ENCODE measurements around the gene ZBTB38. TPM values are rescaled to one million over a fixed set of nuclear protein-coding genes. Genes with fewer than 3 reads are reported as not detected.

The ZBTB38 gene, protein sequence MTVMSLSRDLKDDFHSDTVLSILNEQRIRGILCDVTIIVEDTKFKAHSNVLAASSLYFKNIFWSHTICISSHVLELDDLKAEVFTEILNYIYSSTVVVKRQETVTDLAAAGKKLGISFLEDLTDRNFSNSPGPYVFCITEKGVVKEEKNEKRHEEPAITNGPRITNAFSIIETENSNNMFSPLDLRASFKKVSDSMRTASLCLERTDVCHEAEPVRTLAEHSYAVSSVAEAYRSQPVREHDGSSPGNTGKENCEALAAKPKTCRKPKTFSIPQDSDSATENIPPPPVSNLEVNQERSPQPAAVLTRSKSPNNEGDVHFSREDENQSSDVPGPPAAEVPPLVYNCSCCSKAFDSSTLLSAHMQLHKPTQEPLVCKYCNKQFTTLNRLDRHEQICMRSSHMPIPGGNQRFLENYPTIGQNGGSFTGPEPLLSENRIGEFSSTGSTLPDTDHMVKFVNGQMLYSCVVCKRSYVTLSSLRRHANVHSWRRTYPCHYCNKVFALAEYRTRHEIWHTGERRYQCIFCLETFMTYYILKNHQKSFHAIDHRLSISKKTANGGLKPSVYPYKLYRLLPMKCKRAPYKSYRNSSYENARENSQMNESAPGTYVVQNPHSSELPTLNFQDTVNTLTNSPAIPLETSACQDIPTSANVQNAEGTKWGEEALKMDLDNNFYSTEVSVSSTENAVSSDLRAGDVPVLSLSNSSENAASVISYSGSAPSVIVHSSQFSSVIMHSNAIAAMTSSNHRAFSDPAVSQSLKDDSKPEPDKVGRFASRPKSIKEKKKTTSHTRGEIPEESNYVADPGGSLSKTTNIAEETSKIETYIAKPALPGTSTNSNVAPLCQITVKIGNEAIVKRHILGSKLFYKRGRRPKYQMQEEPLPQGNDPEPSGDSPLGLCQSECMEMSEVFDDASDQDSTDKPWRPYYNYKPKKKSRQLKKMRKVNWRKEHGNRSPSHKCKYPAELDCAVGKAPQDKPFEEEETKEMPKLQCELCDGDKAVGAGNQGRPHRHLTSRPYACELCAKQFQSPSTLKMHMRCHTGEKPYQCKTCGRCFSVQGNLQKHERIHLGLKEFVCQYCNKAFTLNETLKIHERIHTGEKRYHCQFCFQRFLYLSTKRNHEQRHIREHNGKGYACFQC (N-terminal part only)
- total RNA-seq: 53.9 and 87.4 TPM in 2 replicates

DNA sequence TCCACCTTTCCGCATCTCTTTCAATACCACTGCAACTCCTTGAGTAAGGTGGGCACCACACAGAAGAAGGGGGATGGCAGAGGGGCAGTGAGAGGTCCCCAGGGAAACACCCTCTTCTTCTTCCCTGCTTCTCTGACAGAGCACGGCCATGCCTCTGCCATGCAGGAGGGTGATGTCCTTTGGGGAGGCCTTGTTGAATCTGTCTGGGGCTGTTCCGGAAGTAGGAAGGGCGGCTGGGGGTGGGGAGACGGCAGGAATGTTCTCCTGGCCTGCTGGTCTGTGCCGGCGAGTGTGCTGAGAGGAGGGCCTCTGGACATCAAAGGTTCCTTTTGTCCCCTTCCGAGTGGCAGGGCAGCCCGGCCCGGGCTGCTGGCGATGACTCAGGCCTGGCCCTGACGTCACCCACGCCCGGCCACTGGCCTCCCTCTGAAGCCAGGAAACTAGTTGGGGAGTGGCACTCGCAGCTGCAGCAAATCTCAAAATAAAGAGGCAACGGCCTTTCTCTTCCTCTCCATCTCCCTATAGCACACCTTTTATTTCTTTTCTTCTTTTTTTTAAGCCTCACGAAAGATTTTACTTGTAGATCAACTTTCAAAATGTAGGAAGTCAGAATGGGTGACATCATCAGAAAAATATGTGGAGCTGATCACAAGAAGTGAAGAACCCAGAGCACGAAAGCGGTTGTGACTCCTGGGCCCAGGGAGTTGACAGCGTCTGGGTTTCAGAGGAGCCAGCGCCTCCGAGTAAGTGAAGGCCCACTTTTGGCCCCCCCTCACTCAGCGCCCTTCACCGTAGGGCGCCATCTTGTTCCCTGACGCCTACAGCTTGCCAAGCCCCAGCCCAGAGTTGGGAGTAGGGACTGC, at the start of gene ZBTB38:
Gene ZBTB38, plus strand, starts transcription at position 443 of the 863 bp plus-strand sequence. CDS start 73,885 bp downstream, outside the sequence.
- peak; percentile 77 to 93 for DNase-seq (ENCODE audit: low read depth in 2 of 2)

DNA sequence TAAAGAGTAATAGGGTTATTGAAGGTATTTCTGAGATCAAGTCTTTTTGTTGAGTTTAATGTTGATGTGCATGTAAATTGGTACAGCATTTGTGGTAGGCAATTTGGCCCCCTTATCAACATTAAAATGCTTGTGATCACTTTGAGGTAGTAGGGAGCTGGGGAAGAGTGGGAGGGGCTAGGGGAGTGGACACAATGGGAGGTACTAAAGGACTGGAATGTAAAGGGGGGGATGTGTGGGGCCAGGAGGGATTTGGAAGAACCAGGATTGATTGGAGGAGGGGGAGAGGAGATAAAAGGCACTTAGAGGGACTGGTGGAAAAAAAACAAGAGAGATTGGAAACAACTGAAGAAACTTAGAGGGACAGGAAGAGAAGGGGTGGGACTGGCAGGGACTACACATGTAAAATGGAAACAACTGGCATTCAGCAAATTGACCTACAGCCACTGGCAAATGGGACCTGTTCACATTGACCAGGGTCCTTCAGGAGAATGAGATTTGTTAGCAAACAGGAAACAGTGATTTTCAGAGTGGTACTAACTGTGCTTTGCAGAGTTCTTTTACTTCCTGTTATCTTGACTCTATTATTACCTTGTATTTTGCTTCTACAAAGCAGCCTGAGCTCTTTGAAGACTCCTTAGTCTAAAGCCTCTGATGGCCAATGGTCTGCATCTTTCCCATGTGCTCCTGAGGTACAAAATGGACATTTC, 47.8 kb upstream of the ZBTB38 start:
- DNase-seq (ENCODE audit: low read depth in 2 of 2): peak in 1 of 2 donors; percentile 55

DNA sequence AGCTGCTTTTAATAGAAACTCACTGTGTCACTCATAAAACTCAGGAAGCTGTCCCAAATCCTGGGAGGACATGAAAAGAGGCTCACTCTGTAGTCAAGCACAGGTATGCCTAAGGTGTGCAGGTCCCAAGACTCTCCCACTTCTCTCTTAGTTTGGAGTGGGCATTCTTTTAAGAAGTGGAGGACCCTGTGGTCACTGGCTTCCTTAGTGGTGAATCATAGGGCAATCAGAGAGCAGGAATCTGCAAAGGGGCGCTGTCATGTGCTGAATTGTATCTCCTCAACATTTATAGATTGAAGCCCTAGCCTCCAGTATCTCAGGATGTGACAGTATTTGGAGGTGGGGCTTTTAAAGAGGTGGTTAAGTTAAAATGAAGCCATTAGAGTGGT, 47.2 kb upstream of the ZBTB38 start:
- peak in 1 of 2 donors; percentile 44 for DNase-seq (ENCODE audit: low read depth in 2 of 2)

DNA sequence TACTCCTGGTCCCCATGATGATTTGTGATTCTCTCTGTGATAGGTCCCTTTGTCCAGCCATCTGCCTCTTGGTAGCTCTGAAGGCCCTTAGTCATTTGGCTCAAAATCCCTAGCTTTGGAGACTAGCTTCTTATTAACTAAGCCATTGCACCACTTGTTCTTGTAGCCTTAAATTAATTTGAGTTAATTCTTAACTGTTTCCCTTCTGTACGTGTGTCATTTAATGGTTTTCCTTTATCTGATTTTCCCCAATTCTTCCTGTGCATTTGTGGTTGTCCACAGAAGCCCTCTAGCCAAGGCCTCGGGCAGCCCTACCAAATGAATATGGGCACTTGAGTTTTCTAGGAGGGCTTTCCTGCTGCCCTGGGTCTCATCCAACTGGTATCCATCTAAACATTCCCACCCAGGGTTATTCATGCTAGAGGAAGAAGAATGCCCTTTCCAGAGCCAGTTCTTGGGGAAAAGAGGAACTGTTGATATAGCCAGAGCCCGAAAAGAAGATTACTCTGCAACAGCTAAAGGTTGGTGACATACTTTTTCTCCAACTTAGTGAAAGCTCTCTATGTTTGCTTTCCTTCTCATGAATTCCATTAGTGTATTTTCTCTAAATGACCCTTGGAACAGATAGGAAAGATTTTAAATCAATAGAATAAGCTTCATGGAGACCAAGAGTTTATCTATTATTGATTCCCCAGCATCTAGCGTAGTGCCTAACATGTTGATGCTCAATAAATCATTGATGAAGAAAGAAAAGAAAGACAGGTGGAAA, 44.2 kb upstream of the ZBTB38 start:
- no peak for DNase-seq (ENCODE audit: low read depth in 2 of 2)

DNA sequence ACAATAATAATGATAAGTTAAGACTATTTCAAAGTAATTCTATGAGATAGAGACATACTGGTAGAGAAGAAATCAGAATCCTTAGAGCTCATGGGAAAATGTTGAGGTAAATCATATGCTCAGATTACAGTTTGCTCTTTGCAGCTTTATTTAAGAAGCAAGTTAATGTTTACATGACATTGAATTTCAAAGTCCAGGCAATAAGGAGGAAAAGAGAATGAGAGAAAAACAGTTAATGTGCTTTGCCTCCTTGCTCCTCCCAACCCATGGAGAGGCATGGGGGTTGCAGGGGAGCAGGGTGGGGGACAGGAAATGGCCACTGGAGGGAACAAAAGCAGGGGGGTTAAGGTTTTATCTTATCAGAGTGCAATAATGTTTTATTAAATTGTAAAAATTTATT, 42.2 kb upstream of the ZBTB38 start:
- DNase-seq (ENCODE audit: low read depth in 2 of 2): no peak

DNA sequence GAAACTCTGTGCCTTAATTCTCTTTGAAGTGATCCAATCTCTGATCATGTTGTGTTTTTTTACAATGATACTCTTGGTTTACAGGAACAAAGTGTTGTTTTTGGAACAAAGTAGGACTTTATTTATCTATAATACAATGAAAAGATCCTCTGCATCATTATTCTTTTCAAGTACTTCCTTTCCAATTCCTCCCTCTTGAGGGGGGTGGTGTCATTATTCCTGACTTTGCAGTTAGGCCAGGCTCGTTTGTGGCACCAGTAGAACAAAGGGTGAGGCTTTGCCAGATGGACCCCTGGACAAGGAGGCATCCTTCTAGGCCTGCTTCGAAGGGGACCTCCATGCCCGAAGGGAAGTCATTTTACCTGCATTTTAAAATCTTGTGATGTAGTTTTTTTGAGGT, 41.7 kb upstream of the ZBTB38 start:
- peak in 1 of 2 donors; percentile 46 for DNase-seq (ENCODE audit: low read depth in 2 of 2)

DNA sequence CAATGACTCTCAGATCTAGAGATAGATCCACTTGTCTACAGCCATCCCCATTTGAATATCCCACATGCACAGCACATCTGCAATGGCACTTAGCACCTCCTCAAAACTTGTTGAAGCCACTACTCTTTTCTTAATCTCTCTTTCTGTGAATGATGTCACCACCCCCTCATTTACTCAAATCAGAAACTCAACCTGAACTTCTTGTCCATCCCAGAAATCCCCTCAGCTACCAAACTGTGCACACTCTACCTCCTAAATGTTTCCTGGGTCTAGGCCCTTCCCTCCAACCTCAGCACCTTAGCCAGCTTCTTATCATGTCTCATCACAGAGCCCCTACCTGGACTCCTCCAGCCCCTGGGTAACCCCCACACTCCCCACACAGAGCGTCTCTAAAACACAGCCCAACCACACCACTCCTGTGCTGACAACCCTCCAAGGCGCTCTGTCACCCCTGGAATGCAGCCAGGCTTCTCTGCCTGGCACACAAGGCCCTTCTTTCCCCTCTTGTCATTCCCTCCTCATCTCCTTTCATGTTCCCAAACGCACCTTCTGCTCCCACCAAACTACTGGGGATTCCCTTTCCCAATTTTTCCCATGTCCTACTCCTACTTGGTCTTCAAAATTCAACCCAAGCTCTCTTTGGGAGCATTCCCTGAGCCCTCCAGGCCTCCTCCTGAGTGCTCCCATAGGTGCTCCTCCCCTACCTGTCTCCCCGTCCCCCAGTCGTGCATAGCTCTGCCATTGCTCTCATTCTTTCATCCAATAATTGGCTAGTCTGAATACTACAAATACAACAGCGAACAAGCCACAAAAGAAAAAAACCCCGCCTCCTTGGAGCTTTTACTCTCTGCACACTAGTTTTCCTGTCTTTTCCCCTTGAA, 39.8 kb upstream of the ZBTB38 start:
- DNase-seq (ENCODE audit: low read depth in 2 of 2): no peak

DNA sequence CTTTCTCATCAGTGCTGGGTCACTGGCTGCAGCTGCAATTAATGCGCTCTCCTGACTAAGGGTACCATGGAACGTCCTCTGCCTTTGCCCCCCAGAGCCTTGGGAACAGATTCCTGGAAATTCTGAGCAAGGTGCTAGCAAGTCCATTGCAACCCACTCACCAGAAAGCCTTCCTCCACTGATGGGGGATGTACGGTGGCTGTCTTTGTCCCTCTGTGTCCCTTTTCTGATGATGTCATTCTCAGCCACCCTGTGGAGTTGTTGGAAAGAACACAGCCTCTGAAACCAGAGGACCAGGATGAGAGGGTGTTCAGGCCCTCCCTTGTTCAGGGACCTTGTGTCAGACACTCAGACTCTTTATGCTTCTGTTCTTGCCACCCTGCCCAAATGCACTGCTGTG, 38.1 kb upstream of the ZBTB38 start:
- DNase-seq (ENCODE audit: low read depth in 2 of 2): no peak

DNA sequence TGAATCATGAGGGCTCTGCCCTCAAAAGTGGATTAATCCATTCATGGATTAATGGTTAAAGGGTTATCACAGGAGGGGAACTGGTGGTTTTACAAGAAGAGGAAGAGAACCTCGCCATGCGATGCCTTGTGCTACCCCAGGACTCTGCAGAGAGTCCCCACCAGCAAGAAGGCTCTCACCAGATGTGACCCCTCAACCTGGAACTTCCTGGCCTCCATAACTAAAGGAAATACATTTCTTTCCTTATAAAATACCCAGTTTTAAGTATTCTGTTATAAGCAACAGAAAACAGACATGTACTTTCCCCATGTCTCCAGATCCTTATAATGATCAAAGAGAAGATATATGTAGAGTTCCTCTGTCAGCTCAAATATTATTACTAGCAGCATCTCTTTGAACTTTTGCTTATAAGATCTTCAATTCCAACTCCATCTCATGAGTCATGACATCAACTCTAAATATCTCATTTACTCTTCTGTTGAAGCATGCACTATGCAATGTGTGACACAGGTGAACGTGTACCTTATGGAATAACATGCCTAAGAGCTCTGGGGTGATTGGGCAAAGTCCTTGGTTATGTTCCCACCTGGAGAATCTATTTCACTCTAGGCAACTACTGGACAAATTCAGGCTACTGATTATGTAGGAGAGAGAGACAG, 37.5 kb upstream of the ZBTB38 start:
- DNase-seq (ENCODE audit: low read depth in 2 of 2): no peak

DNA sequence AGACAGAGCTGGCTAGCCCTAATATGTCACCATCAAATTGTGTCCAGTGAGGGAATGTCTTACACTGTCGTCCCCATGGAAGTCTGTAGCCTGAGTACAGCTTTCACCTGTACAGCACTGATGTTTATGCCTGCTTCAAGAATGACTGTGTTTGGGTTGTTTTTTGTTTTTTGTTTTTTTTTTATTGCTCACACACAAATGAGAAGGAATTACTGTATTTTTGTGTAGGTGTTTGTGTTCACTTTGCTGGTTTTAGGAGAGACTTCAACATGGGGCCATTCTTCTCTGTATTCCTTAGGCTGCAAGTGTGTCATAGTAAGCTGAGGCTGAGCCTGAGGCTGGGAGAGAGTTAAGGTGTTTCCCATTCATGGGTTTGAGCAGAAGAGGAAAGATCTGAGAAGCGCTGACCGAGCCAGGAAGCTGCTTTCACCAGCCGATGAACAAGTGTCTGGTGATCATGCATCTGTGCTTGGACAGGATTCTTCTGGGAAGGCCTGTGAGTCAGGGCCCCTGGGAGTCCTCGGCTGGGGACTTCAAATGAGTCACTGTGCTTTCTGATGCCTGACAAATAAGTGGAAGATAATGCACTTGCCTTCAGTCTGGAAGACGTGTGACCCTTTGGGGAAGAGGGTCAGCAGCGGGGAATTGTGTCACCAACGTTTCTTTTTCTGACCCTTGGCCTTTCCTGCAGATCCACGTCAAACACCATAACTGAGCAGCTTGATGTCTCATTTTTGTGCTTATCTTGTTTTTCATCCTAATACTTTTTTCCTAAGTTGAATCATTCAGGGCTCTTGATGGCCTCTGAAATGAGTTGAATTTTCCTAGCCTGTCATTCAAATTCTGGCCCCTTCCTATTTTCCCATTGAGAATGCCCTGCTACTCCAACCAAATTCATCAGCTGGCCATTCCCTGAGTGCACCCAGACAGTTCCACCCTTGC, 36.7 kb upstream of the ZBTB38 start:
- peak in 1 of 2 donors; percentile 97 for DNase-seq (ENCODE audit: low read depth in 2 of 2)

DNA sequence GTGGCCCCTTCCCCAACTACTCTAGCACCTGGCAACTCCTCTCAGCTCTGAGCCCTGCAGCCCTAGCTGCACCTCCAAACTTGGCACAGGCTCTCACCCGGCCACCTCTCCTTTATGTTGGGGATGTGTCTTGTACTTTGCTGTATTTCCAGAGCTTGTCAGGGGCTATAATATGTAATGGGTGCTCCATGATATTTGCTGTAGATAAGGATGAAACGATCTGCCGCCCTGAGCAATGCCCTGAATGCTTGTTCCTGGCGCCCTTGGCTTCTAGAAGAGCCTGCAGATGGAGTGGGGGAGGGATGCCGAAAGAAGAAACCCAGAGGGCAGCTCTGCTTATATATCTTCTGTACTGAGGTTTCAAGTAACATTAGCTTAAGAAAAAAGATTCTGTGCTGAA, 35.9 kb upstream of the ZBTB38 start:
- no peak for DNase-seq (ENCODE audit: low read depth in 2 of 2)

DNA sequence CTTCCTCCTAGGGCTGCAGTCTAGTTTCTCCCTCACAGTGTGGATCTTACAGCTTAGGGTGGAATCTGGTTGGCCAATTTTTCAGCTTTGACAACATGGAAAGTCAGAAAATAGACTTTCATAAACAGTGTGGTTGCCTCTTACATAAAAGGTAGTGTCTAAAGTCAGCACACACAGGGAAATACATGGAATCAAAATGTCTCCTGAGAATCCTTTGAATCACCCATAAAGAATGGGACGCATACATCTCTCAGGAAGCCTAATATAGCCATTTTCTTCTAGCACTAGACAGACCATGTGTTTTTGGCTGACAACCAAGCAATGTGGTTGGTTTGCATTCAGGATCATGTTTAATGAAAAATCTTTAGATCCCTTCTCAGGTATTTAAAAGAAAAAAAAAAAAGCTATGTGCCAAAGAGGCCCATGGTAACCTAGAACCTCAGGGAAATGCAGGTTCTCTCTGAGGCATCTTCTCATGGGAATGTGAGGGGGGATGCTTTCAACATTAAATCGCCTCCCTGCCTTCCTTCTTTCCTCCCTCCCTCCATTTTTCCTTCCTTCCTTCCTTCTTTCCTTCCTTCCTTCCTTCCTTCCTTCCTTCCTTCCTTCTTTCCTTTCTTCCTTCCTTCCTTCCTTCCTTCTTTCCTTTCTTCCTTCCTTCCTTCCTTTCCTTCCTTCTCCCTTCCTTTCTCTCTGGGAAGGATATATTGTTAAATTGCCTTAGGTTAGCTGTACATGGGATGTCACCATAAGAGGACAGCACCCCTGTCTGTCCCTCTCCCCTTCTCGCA, 34.3 kb upstream of the ZBTB38 start:
- DNase-seq (ENCODE audit: low read depth in 2 of 2): no peak

DNA sequence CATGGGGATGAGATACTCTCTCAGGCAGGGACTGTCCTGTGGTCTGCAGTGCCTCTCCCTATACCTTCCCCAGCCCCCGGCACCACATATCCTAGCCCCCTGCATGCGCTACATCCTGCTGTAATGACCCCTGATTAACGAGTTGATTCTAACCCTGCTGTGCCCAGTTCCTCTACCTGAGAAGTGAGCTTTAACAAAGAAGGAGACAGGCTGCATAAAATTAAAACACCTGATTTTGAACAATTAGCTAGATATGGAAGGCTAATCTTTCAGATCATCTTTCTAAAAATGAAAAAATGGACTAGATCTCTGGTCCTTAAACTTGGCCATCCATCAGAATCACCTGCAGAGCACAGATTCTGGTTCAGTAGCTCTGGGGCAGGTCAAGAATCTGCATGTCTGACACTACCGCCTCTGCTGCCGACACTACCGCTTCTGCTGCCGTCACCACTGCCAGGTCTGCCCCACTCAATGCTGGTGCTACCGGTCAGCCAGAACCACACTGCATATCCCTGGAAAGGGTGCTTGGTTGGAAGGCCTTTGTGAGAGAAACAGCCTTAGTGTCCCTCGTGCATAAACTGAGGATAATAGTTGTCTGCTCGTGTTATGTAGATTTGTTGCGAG, 33.6 kb upstream of the ZBTB38 start:
- no peak for DNase-seq (ENCODE audit: low read depth in 2 of 2)

DNA sequence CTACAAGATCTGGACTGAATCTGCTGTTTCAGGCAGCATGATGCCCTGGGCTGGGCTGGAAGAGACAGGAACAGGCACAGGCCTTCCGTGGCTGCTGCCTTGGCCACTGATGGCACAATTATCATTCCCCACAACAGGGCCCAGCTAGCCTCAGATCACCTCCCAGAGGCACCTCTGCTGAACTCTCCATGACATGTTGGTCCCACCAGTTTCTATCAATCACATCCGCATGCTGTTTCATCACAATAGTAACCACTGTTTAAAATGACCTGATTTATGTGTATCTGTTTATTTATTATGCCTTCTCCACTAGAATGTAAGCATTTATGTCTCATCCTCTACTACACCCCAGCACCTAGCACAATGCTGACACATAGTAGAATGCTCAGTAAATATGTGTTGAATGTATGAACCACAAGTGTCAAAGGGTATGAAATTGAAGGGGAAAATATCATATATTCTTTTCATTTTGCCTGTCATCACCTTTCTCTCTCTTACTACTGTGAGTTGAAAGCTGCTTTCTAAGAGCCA, 32.7 kb upstream of the ZBTB38 start:
- DNase-seq (ENCODE audit: low read depth in 2 of 2): no peak

Measured in dermis microvascular lymphatic vessel endothelial cell (primary cell).